GM12878 (cell line): ENCODE data around the gene TRERF1. TPM values are rescaled to one million over a fixed set of nuclear protein-coding genes. Genes with fewer than 3 reads are reported as not detected.

Source experiments
- ATAC-seq: fragments of 200-7000 bp; cut with Tn5 transposase; 3 replicates; pipeline ENCODE4 v1.9.1; 2020; ENCODE audit warnings: mild to moderate bottlenecking, moderate library complexity
- BruUV-seq: library from RNA; stranded (reverse); fragments of 400-500 nt; replicated peaks from 2 replicates; lab custom pipeline; 2021; lab: Mats Ljungman, UMichigan
- CTCF ChIA-PET: fragments of 300-600 bp; sonication (Branson Sonifier 250); formaldehyde crosslinking; extraction: SDS; loops from one replicate; lab custom pipeline; 2021; ENCODE audit warnings: inconsistent platforms; lab: Yijun Ruan, JAX
- POLR2A ChIA-PET: fragments of 350-600 bp; formaldehyde crosslinking; extraction: SDS; loops from one replicate; lab custom pipeline; 2021; ENCODE audit warnings: inconsistent platforms; lab: Charles Lee
- RAD21 ChIA-PET: fragments of 300-600 bp; sonication (Branson Sonifier 250); formaldehyde crosslinking; loops from one replicate; lab custom pipeline; 2023; ENCODE audit warnings: antibody characterized with exemption; ENCODE audit not compliant: unreplicated experiment; lab: Charles Lee
- SMC1A ChIA-PET: fragments of 300-600 bp; sonication (Branson Sonifier 250); formaldehyde crosslinking; loops from one replicate; lab custom pipeline; 2023; ENCODE audit not compliant: unreplicated experiment, uncharacterized antibody; lab: Charles Lee
- DNase-seq: peaks from one replicate; pipeline ENCODE4 v3.0.0-alpha.2; 2011; ENCODE audit warnings: low read depth, low spot score
- FAIRE-seq: peaks from 3 replicates; lab custom pipeline; 2011; peaks lifted over from hg19 to GRCh38; lab: Jason Lieb, UNC
- H2AFZ ChIP-seq: 2 replicates; pipeline ENCODE4 v1.6.0; 2011; ENCODE audit warnings: low read depth, low read length, control low read depth; ENCODE audit not compliant: control insufficient read depth
- H3K27ac ChIP-seq: 2 replicates; pipeline ENCODE4 v1.5.1; 2011; ENCODE audit warnings: control low read depth; ENCODE audit not compliant: control insufficient read depth, insufficient read depth
- H3K27me3 ChIP-seq, 2 experiments: replicated peaks in 1 of 2; 2 replicates each; pipeline versions ENCODE4 v1.6.0 to v1.6.1; 2011; ENCODE audit warnings: low read length in 1 of 2; ENCODE audit not compliant: control insufficient read depth in 2 of 2, insufficient read depth in 2 of 2
- H3K36me3 ChIP-seq, 2 experiments: 2 replicates each; pipeline ENCODE4 v1.5.1; 2011; ENCODE audit warnings: low read length in 1 of 2; ENCODE audit not compliant: control insufficient read depth in 2 of 2, insufficient read depth in 2 of 2
- H3K4me1 ChIP-seq: 2 replicates; pipeline ENCODE4 v1.6.1; 2011; ENCODE audit warnings: mild to moderate bottlenecking, low read length, moderate library complexity, mixed read lengths; ENCODE audit not compliant: control insufficient read depth, insufficient read depth
- H3K4me2 ChIP-seq: 2 replicates; pipeline ENCODE4 v1.6.0; 2011; ENCODE audit warnings: control low read depth; ENCODE audit not compliant: control insufficient read depth, insufficient read depth
- H3K4me3 ChIP-seq: fragments of 200-600 bp; sonication (generic); 2 replicates; pipeline ENCODE4 v1.5.1; 2016
- H3K79me2 ChIP-seq: 2 replicates; pipeline ENCODE4 v1.6.0; 2011; ENCODE audit warnings: low read length; ENCODE audit not compliant: control insufficient read depth, insufficient read depth
- H3K9ac ChIP-seq: 2 replicates; pipeline ENCODE4 v1.8.0; 2011; ENCODE audit warnings: low read length, control low read depth, mixed read lengths; ENCODE audit not compliant: control insufficient read depth, insufficient read depth
- H3K9me3 ChIP-seq: replicated peaks from 3 replicates; pipeline ENCODE4 v1.5.1; 2011; ENCODE audit warnings: mild to moderate bottlenecking, low read length; ENCODE audit not compliant: control insufficient read depth, insufficient read depth
- H4K20me1 ChIP-seq: 2 replicates; pipeline ENCODE4 v1.6.0; 2011; ENCODE audit not compliant: control insufficient read depth, insufficient read depth
- CREM ChIP-seq: IDR thresholded peaks from 2 replicates; pipeline ENCODE4 v1.6.1; 2014; ENCODE audit warnings: antibody characterized with exemption, low read depth
- KAT2A ChIP-seq: conservative IDR thresholded peaks from 2 replicates; pipeline ENCODE4 v1.6.1; 2011; ENCODE audit warnings: low read depth, low read length; ENCODE audit not compliant: control insufficient read depth
- MYB ChIP-seq: fragments of 150-350 bp; IDR thresholded peaks from 2 replicates; pipeline ENCODE4 v1.6.1; 2014; ENCODE audit warnings: mild to moderate bottlenecking, low read depth, low read length, borderline replicate concordance
- NFXL1 ChIP-seq: fragments of 450-650 bp; IDR thresholded peaks from 2 replicates; pipeline ENCODE4 v1.6.1; 2017; ENCODE audit warnings: antibody characterized with exemption, mild to moderate bottlenecking, borderline replicate concordance
- NFYA ChIP-seq: IDR thresholded peaks from 2 replicates; pipeline ENCODE4 v1.6.1; 2011; ENCODE audit warnings: low read depth, mild to moderate bottlenecking, low read length, improper control_type of control experiment, borderline replicate concordance
- NFYB ChIP-seq: IDR thresholded peaks from 2 replicates; pipeline ENCODE4 v1.6.1; 2011; ENCODE audit warnings: low read depth, mild to moderate bottlenecking, low read length, improper control_type of control experiment, moderate library complexity; ENCODE audit not compliant: insufficient read depth
- SIX5 ChIP-seq: IDR thresholded peaks from 2 replicates; pipeline ENCODE4 v1.6.1; 2011; ENCODE audit warnings: mild to moderate bottlenecking, low read depth, low read length, moderate library complexity; ENCODE audit not compliant: severe bottlenecking
- SUPT20H ChIP-seq: IDR thresholded peaks from 2 replicates; pipeline ENCODE4 v1.6.1; 2011; ENCODE audit warnings: low read depth, mild to moderate bottlenecking, low read length, moderate library complexity, borderline replicate concordance; ENCODE audit not compliant: control insufficient read depth
- TAF1 ChIP-seq: IDR thresholded peaks from 2 replicates; pipeline ENCODE4 v1.6.1; 2011; ENCODE audit warnings: mild to moderate bottlenecking, low read depth, low read length, borderline replicate concordance
- WGBS: methylation state at CpG from one replicate; pipeline ENCODE4 v1.1.6; 2016; ENCODE audit warnings: low lambda C conversion rate; ENCODE audit not compliant: insufficient replicate concordance, insufficient coverage; ENCODE audit errors: missing lambda C conversion rate; 5-methylcytosine and 5-hydroxymethylcytosine counted together
- in situ Hi-C: fragments of 300-500 bp; cut with MboI; formaldehyde crosslinking; loops from 9 replicates; pipeline ENCODE4 v1.14.3; 2018; ENCODE audit warnings: mixed read lengths
- intact Hi-C: fragments of 100-400 bp; cut with micrococcal nuclease; formaldehyde crosslinking; loops from one replicate; pipeline ENCODE4 v1.14.2; 2022; ENCODE audit not compliant: unreplicated experiment
- polyA plus RNA-seq, 11 experiments: library from polyadenylated mRNA; depleted of rRNA in 4 of 11; unstranded in 6 of 11; stranded (reverse) in 5 of 11; fragments of >200 nt; fragmentation: Nextera tagmentation in 4 of 11; fragmentation: Illumina TruSeq in 1 of 11; extraction: Ambion mirVana in 4 of 11; extraction: Trizol in 1 of 11; gene quantifications; 1 replicate in 1 of 11; 2 replicates in 10 of 11; pipeline versions ENCODE4 v1.2.1 to v1.2.3, GENCODE V29; 2011 to 2016; ENCODE audit warnings: inconsistent platforms in 2 of 11, missing spikeins in 2 of 11, low read depth in 1 of 11
- total RNA-seq, 4 experiments: library from RNA; depleted of rRNA in 3 of 4; stranded (reverse); fragments of >200 nt in 3 of 4; fragmentation: Illumina TruSeq in 1 of 4; extraction: Trizol in 1 of 4; gene quantifications; 2 replicates each; pipeline versions ENCODE4 v1.2.1 to v1.2.3, GENCODE V29; 2013 to 2021
- TF ChIP-seq, protein P1 (sequence below): fragments of 450-650 bp; formaldehyde crosslinking; IDR thresholded peaks from 2 replicates; pipeline ENCODE4 v1.5.0; 2022; ENCODE audit warnings: mild to moderate bottlenecking, missing genetic modification characterization
- TF ChIP-seq, protein P2 (sequence below): fragments of 450-650 bp; IDR thresholded peaks from 2 replicates; pipeline ENCODE4 v1.6.1; 2017; ENCODE audit warnings: low read depth, mild to moderate bottlenecking, moderate library complexity

Gene TRERF1
- total and polyA plus RNA-seq, 10 of the 15 experiments (the other 5 are each of a cell fraction or from before 2014, with no cell fraction given), result 2.2 to 19.4 (median 7.2) TPM

DNA sequence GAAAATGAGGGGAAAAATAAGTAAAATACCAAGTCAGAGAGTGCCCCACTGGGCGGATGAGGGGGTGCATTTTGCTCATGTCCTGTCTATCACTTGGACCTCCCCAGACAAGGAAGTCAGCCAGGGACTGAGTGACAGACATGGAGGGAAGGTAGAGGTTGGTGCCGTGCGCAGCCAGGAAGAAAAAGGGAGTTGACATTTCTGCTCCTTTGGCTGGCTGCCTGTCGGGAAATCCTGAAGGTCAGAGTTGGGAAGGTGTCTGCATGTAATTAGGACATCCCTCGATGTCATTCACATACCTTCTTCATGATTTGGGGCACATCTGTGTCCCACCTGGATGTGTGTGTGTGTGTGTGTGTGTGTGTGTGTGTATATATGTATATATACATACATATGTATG is 269.6 kb downstream of the TRERF1 start:
- Histone ChIP-seq H3K4me3 (no peak overlapping the region), H4K20me1 (no peaks in the 10 kb centered on the region), H3K27ac (no peak overlapping the region), H3K27me3 (no peaks in the 10 kb centered on the region; a peak in 1 of 4 replicates), H3K79me2 (no peaks in the 10 kb centered on the region), H3K36me3 (no peaks in the 10 kb centered on the region), H3K9me3 (no peaks in the 10 kb centered on the region), H3K4me1 (no peaks in the 10 kb centered on the region), H2AFZ (no peak overlapping the region), H3K9ac (no peak overlapping the region), H3K4me2 (no peak overlapping the region)
- intact Hi-C loops, result no loop called here
- BruUV-seq, result no TSS peak
- no peak for DNase-seq
- ChIA-PET SMC1A (interaction anchor here (1.0 kb wide), 1 partner anchor 22 kb away, joined by 6 read pairs; no protein-coding TSS in a partner anchor), CTCF (no interaction called here), RAD21 (interaction anchor here (0.7 kb wide), 1 partner anchor 658 kb away, joined by 4 read pairs; no protein-coding TSS in a partner anchor), POLR2A (interaction anchor here (0.6 to 0.7 kb wide), 2 partner anchors 309 to 1530 kb away, joined by 3 to 7 read pairs; no protein-coding TSS in a partner anchor)
- FAIRE-seq, result no peak
- no peak for ATAC-seq
- in situ Hi-C loops, result no loop called here
- 79% methylated on average over 5 of the region's 5 CpGs for WGBS
- TF ChIP-seq SIX5, result no peak
- no peak for TF ChIP-seq SUPT20H

DNA sequence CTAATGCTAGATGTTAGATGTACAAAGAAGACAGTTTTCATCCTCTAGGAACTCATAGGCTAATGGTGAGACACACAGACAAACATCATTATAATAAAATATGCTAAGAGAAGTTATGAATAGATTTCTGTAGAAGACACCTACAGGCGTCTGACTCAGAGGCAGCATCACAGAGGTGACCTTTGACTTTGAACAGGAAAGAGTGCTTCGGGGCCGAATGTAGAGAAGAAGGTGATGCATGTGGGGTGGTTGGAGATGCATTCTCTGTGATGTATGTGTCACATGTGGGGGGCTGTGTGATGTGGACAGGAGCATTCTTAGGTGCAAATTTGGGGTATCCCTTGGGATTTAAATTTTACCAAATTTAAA is 271.8 kb downstream of the TRERF1 start:
- ChIA-PET SMC1A (interaction anchor here (1.1 to 1.6 kb wide), 3 partner anchors 35 to 546 kb away, joined by 3 to 5 read pairs (median 3); no protein-coding TSS in a partner anchor), POLR2A (no interaction called here)
- in situ Hi-C loops, result no loop called here
- no peaks in the 10 kb centered on the region for H3K4me1 ChIP-seq
- BruUV-seq, result no TSS peak
- no peaks in the 10 kb centered on the region for H3K79me2 ChIP-seq
- H3K9ac ChIP-seq, result no peak overlapping the region
- H3K4me2 ChIP-seq, result no peak overlapping the region
- H3K27ac ChIP-seq, result no peak overlapping the region
- TF ChIP-seq CREM (no peak), NFYB (no peak), KAT2A (no peak), MYB (no peak), TAF1 (no peak), NFYA (no peak), NFXL1 (no peak)
- TF ChIP-seq, protein P1, sequence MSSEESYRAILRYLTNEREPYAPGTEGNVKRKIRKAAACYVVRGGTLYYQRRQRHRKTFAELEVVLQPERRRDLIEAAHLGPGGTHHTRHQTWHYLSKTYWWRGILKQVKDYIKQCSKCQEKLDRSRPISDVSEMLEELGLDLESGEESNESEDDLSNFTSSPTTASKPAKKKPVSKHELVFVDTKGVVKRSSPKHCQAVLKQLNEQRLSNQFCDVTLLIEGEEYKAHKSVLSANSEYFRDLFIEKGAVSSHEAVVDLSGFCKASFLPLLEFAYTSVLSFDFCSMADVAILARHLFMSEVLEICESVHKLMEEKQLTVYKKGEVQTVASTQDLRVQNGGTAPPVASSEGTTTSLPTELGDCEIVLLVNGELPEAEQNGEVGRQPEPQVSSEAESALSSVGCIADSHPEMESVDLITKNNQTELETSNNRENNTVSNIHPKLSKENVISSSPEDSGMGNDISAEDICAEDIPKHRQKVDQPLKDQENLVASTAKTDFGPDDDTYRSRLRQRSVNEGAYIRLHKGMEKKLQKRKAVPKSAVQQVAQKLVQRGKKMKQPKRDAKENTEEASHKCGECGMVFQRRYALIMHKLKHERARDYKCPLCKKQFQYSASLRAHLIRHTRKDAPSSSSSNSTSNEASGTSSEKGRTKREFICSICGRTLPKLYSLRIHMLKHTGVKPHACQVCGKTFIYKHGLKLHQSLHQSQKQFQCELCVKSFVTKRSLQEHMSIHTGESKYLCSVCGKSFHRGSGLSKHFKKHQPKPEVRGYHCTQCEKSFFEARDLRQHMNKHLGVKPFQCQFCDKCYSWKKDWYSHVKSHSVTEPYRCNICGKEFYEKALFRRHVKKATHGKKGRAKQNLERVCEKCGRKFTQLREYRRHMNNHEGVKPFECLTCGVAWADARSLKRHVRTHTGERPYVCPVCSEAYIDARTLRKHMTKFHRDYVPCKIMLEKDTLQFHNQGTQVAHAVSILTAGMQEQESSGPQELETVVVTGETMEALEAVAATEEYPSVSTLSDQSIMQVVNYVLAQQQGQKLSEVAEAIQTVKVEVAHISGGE (CRISPR knock-in tag), result no peak
- TF ChIP-seq, protein P2, sequence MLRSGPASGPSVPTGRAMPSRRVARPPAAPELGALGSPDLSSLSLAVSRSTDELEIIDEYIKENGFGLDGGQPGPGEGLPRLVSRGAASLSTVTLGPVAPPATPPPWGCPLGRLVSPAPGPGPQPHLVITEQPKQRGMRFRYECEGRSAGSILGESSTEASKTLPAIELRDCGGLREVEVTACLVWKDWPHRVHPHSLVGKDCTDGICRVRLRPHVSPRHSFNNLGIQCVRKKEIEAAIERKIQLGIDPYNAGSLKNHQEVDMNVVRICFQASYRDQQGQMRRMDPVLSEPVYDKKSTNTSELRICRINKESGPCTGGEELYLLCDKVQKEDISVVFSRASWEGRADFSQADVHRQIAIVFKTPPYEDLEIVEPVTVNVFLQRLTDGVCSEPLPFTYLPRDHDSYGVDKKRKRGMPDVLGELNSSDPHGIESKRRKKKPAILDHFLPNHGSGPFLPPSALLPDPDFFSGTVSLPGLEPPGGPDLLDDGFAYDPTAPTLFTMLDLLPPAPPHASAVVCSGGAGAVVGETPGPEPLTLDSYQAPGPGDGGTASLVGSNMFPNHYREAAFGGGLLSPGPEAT, result no peak
- TF ChIP-seq, all 136 proteins: peak for 0
- WGBS, result 15% methylated on average over 3 of the region's 3 CpGs
- Histone ChIP-seq H3K4me3 (no peak overlapping the region), H2AFZ (no peak overlapping the region), H3K27me3 (no peaks in the 10 kb centered on the region), H4K20me1 (no peaks in the 10 kb centered on the region), H3K9me3 (no peaks in the 10 kb centered on the region), H3K36me3 (no peaks in the 10 kb centered on the region)
- no peak for DNase-seq
- no peak for ATAC-seq
- FAIRE-seq, result no peak
- RAD21 ChIA-PET, result interaction anchor here (0.6 kb wide), 1 partner anchor 116 kb away, joined by 3 read pairs; no protein-coding TSS in a partner anchor
- CTCF ChIA-PET, result interaction anchor here (1.7 kb wide), 1 partner anchor 35 kb away, joined by 4 read pairs; no protein-coding TSS in a partner anchor
- intact Hi-C loops, result no loop called here
